Activated effector memory CD4-positive, alpha-beta T cell treated with anti-CD3 and anti-CD28 coated beads, Interleukin-2, amount 50 U/mL, for 16 hours (primary cell): Measurements from ENCODE around the gene OSER1.

Experiments used
- DNase-seq: peaks from one replicate; pipeline ENCODE4 v3.0.0-alpha.2; 2020

Gene OSER1

DNA sequence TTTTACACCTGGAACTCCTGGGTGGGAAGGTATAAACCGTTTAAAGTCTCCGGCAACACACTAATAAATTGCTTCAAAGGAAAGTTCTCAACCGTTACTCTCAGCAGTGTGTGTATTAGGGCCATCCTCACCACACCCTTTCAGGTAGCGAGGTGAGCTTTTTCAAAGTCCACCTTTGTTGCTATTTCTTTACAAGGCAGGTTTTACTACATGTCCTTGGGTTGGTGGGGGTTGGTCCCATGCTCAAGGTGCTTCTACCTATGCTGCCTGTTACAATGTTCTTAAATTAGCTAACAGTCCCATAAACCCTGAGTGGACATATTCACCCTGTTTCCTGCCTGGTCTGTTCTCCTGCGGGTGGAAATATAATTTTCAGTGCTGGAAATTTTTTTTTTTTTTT lies 13.2 kb upstream of the OSER1 start:
- DNase-seq: no peak

DNA sequence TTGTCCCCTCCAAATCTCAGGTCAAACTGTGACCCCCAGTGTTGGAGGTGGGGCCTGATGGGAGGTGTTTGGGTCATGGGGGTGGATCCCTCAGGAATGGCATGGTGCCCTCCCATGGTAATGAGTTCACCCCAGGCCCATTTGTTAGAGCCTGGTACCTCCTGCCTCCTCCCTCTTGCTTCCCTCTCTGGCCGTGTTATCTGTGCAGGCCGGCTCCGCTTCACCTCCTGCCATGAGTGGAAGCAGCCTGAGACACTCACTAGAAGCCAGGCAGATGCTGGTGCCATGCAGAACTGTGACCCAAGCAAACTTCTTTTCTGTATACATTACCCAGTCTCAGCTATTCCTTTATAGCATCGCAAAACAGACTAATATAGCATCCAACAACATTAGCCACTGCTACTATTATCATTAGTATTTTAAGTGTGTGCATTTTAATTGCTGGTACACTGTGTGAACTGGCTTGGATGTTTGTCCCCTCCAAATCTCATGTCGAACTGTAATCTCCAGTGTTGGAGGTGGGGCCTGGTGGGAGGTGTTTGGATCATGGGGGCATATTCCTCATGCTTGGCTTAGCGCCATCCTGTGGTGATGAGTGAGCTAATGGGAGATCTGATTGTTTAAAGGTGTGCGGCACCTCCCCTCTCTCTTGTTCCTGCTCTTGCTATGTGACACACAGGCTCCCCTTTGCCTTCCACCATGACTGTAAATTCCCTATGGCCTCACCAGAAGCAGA lies 12.2 kb upstream of the OSER1 start:
- DNase-seq: no peak

DNA sequence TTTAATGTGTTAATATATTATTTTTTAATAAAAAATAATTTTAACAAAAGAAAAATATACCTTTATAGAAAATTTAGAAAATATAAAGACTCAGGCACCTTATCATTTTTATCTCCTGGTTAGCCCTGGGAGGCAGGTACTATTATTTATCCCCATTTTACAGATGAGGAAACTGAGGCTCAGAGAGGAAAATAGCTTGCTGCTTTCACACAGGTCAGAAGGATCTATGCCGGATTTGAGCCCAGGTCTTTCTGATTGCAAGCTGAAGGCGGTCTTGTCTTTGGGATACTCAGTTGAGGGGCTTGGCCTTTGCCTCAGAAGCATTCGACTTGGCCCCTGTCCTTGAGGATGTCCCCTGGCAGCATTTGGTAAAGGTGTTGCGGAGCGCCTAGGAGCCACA lies 11.5 kb upstream of the OSER1 start:
- DNase-seq: no peak

DNA sequence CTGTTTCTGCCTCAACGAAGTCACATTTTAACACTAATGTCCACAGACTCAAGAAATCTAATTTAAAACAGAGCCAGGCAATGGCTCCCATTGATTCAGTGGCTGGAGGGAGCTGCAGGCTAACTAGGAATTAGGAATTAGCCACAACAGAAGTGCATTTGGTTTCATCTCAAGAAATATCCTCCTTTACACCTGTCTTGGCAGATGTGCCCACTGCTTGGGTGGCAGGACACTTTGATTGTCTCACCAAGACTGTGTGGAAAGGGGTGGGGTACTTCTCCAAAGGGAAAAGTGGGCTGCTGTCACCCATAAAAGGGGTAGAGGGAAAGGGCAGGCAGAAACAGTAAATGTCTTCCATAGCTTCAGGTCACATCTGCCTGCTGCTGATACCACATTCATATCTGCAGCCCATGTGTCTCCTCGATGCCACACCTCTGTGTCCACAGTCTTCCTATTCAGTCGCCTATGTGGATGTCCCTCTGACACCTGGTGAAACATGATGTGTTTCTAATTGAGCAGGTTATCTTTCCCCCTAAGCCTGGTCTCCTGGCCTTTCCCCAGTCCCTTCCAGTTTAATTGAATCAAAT lies 10.9 kb upstream of the OSER1 start:
- DNase-seq: no peak

GRCh38 chr20:44219791-44220190 lies 9.2 kb upstream of the OSER1 start:
- no peak for DNase-seq

- no peak for DNase-seq
Observed at GRCh38 chr20:44219170-44219730, 8.7 kb upstream of the OSER1 start.

DNA sequence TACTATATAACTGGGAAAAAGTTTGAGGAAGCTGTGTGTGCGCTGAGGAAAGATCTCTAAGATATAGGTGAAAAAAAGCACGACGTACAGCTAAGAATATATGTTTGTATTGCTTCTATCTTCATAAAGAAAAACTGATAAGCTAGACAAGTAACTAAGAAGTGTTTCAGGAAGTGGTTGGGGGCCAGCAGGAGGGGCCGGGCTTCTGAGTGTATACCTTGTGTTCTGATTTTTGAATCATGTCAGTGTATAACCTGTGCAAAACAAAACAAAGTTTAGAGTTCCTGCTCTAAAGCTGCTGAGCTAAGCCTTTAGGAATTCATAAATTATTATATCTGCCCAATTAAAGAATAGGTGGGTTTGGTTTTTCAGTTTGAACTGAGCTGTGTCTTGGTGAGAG lies 7.9 kb upstream of the OSER1 start:
- peak; percentile 80 for DNase-seq

GRCh38 chr20:44217342-44218092 lies 6.9 kb upstream of the OSER1 start:
- peak; percentile 88 for DNase-seq

- DNase-seq: peak; percentile 89
Observed at GRCh38 chr20:44215125-44215524, 4.6 kb upstream of the OSER1 start.

- no peak for DNase-seq
Observed at GRCh38 chr20:44212792-44213191, 2.2 kb upstream of the OSER1 start.

- no peak for DNase-seq
Observed at GRCh38 chr20:44211177-44212039, 837 bp upstream of the OSER1 start.

DNA sequence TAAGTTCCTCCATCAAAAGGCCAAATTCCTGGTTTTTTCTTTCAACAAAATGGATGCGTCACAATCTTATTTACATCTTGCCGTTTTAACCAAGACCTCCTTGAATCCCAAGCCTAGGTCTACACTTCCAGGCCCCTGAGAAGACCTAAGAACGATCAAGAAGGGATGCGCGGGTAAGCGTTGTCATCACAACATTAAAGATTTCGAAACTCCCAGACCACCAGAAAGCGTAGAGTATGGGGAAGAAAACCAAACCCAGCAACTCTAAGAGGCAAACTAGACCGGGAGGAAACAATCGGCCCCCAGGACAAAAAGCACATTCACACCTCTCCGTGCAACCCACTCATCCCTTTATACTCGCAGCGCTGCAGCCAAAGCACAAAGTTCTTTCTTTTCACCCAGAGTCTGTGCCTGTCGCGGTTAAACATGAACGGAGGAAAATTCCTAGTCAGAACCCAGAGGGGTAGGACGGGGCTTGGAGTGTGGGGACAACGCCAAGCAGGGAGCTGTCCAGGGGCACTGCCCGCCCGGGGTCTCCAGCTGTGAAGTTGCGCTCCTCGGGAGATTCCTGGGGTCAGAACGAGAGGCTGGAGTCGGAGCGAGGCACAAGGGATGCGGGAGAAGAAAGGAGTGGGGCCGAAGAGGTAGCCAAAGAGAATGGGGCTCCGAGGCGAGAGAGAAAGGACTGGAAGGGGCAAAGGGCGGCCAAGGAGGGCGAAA lies 725 bp downstream of the OSER1 start:
- DNase-seq: peak; percentile 69

DNA sequence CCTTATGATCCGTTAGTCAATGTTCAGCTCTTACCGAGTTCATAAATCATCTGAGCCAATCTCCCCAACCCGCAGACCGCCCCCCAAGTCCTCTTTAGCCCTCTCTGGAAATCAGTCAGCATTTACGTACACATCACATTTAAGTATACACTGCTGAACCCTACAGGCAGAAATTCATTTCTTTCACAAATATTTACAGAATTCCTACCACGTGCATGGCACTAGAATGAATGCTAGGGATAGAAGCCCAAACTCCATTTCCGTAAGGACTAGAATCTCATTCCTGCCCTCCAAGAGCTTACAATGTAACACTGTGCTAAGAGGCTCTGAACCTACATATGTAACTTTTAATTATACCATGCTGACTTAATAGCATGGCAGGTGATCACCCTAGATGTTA lies 1.8 kb downstream of the OSER1 start:
- no peak for DNase-seq

DNA sequence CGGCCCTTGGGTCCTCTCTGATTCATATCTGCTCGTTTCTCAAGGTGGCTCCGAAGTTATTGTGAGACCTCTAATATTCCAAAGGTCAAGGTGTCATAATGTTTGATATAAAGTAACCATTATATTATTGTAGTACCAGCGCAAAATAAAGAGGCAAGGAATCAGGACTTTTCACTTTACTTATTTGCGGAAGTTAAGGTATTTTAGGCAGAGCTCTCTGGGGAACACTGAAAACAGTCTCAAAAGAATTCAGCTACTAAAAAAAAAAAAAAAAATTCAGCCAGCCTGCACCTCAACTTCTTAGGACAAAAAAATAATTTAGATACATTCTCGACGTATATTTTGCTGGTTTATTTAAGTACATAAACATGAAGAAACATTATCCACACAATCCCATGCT lies 2.4 kb downstream of the OSER1 start:
- DNase-seq: no peak

- DNase-seq: no peak
Observed at GRCh38 chr20:44207126-44207723, 3.3 kb downstream of the OSER1 start.

DNA sequence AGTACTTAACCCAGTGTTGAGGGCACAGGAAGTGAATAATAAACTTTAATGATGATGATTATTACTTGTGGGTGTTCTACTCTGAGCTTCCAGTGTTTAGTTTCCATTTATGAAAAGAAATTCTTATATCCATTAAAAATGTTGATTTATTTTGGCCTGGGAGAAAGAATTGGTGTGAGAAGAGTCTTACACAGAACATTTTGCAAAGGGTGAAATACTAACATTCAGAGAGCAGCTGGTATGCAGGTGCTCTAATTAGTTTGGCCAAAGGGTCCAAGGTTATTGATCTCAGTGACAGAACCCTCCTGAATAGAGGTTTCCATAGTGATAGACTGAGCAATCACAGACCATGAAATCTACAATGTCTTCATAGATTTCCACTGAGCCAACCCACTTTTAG lies 4.4 kb downstream of the OSER1 start:
- no peak for DNase-seq

DNA sequence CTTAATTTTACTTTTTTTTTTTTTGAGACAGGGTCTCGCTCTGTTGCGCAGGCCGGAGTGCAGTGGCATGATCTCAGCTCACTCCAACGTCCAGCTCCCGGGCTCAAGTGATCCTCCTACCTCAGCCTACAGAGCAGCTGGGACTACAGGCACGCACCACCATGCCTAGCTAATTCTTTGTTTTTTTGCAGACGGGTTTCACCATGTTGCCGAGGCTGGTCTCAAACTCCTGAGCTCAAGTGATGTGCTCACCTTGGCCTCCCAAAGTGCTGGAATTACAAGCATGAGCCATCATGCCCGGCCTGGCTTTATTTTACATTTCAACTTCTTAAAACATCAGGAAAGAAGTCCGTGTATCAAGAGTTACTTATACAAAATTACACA lies 5.7 kb downstream of the OSER1 start:
- DNase-seq: no peak

DNA sequence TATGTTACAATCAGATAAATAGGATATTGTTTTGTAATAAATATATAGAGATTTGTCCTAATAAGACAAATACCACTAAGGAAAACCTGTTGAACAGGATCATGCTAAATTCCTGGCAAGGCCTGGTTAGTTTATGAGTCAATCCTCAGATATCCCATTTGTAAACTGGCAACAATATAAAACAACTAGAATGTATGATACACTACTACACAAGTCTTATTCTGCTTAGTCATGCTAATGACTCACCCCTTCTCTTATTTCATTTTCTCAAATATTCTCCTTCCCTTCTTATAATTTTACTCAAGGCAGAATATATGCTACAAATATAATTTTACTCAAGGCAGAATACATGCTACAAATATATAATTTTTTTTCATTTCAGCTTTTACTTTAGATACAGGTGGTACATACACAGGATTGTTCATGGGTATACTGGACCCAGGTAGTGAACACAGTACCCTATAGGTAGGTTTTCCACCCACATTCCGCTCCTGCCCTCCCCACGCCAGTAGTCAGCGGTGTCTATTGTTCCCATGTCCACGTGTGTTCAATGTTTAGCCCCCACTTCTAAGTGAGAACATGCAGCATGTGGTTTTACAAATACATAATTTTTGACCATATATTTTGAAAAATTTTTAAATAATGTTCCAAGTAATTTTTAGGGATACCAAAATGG lies 6.3 kb downstream of the OSER1 start:
- no peak for DNase-seq

GRCh38 chr20:44203161-44203560 lies 7.4 kb downstream of the OSER1 start:
- no peak for DNase-seq

- DNase-seq: no peak
Observed at GRCh38 chr20:44200983-44201382, 9.6 kb downstream of the OSER1 start.

- DNase-seq: no peak
Observed at GRCh38 chr20:44200371-44200770, 10.2 kb downstream of the OSER1 start.
